CD4-positive, alpha-beta T cell treated with Interferon gamma for 1 hour (primary cell): ENCODE measurements around the gene CD180.
A peak's percentile ranks its signal among the peaks of the same experiment; 100 is the strongest.
"Not testable (repeated sequence)": the region's sequence is repeated elsewhere in the genome, so short reads cannot be mapped to it uniquely, and the experiment has no call there.

Experiments
- DNase-seq: peaks from one replicate; pipeline ENCODE4 v3.0.0-alpha.2; 2020

The CD180 gene

GRCh38 chr5:67187006-67187715 is 9.4 kb downstream of the CD180 start:
- DNase-seq, result peak; percentile 22

- DNase-seq, result no peak
Measured at GRCh38 chr5:67183859-67184258, 12.7 kb downstream of the CD180 start.

DNA sequence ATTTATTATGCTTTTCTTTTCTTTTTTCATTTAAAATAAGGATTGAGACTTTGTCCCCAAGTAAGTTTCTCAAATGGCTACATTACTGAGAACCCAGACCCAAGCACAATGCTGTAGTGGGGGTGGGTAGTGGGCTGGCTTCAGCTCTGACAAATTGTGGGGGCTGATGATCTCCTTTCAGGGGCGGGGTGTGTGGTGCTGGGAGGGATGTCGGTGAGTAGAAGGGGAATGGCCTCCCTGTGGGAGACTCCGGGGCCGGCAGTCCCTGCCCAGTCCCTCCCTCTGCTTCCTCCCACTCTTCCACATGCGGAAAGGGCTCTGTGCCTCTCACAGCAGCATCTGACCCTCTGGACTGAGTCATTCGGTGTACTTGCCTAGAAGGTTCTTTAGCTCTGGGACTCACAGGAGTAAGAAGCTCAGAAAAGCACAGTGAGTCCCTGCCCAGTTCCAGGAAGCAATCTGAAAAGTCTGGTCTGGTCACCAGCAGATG is 14.3 kb downstream of the CD180 start:
- DNase-seq, result peak; percentile 21

GRCh38 chr5:67181648-67182221 is 14.9 kb downstream of the CD180 start:
- peak; percentile 28 for DNase-seq

DNA sequence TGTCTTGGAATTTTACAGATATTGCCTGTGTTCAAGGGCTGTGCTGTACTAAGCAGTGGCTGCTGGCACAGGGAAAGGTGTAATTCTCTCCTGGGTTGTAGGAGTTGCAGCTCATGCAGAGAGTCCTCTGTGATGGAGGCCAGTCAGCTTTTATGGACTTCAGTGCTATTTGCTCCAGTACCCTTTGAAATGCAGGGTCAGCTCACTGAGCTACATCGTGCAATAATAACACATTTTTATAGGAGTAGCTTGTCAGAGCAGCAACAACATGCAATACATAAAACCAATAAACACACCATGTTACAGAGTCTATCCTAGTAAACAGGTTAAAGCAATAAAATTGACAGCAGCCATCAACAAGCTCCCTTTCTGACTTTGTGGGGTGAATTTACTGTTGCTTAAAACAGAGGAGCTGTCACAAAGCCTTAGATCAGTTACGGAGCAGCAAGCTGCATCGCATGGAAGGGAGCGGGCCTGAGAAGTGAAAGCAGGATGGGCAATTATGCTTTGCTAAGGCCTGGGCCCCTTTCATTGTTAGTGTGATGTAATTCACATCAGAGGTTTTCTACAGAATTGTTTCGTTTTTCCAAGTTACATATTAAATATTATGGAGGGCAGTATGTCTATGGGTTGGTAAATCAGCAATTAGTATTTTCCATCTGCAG is 16.8 kb downstream of the CD180 start:
- DNase-seq, result no peak

DNA sequence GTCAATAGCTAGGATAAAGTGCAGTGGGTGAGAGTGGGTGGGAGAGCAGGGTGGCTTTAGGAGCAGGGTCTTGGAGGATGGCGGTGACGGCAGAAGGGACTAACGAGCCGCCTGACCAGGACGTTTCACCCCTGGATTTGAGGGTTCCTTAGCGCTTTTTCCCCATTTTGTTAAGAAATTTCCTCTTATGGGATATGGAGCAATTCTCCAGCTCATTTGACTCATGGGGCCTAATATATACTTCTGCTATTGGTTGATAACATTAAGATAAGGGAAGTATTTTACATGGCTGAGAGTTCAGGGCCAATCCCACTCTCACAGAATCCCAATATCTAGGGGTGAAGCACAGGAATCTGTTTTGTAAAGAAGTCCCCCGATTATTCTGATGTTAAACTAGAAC is 17.6 kb downstream of the CD180 start:
- DNase-seq, result no peak

GRCh38 chr5:67178085-67178484 is 18.5 kb downstream of the CD180 start:
- no peak for DNase-seq

DNA sequence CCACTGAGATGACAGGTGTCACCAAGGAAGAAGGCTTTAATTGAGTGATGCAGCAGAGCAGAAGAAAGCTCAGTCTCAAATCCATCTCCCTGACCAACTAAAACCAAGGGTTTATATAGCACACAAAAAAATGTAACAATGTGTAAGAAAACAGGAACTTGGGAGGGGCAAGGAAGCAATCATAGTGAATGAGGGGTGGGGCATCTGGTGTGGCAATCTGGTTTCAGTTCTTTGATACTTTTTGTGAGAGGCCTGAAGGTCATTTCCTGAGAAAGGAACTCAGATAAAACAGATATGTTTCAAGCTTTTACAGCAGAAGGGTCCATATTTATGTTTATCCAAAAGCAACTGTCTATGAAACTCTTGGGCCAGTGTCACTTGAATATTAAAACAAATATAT is 19.7 kb downstream of the CD180 start:
- peak; percentile 44 for DNase-seq

DNA sequence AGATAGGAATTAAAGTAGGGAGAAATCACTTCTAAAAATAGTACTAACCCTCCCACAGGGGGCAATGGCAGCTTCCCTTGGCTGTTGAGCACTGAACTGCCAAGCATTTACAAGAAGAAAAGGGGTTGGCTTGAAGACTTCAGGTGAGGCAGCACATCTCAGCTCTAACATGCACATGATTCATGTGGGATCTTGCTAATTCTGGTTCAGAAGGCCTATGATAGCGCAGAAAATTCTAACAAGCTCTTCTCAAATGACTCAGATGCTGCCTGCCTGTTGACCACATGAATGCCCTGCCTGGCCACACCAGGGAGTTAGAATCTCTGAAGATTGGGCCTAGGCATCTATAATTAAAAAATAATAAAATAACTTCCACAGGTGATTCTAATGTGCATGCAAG is 22.6 kb downstream of the CD180 start:
- no peak for DNase-seq

DNA sequence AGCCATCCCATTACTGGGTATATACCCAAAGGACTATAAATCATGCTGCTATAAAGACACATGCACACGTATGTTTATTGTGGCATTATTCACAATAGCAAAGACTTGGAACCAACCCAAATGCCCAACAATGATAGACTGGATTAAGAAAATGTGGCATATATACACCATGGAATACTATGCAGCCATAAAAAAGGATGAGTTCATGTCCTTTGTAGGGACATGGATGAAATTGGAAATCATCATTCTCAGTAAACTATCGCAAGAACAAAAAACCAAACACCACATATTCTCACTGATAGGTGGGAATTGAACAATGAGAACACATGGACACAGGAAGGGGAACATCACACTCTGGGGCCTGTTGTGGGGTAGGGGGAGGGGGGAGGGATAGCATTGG is 23.2 kb downstream of the CD180 start:
- DNase-seq, result not testable (repeated sequence)

GRCh38 chr5:67170767-67171166 is 25.8 kb downstream of the CD180 start:
- no peak for DNase-seq

DNA sequence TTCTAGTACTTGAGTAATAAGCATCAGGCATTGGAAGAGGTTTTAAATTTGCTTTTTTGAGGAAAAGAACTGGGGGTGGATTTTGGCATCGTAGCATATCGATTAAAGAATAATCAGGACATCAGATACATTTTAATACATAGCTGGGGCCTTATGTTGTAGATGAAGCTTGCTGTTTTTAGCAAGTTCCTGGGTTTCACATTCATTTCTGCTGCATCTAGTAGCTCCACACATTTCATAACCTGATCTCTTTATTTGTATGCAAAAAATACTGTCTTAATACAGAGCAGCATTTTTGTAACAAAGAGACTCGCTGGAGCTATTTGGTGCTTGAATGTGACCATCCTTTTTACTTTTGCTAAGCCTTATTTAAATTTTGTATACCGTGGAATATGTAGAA is 28.5 kb downstream of the CD180 start:
- no peak for DNase-seq

DNA sequence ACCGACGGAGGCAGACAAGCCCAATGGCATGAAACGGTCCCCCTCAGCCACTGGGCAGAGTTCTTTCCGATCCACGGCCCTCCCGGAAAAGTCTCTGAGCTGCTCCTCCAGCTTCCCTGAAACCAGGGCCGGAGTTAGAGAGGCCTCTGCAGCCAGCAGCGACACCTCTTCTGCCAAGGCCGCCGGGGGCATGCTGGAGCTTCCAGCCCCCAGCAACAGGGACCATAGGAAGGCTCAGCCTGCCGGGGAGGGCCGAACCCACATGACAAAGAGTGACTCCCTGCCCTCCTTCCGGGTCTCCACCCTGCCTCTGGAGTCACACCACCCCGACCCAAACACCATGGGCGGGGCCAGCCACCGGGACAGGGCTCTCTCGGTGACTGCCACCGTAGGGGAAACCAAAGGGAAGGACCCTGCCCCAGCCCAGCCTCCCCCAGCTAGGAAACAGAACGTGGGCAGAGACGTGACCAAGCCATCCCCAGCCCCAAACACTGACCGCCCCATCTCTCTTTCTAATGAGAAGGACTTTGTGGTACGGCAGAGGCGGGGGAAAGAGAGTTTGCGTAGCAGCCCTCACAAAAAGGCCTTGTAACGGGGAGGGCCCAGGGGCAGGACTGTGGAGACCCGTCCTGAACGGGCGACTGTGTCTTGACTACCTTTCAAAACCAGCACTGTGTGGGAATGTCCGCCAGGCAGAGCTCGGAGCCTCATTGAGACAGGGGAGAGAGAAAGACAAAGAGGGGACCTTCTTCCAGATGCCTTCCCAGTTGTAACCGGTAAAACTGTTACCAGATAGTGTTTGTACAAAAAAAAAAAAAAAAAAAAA is 29.9 kb downstream of the CD180 start:
- DNase-seq, result peak; percentile 74

- peak; percentile 81 for DNase-seq
Measured at GRCh38 chr5:67165526-67166459, 30.8 kb downstream of the CD180 start.

GRCh38 chr5:67164856-67165525 is 31.6 kb downstream of the CD180 start:
- no peak for DNase-seq

- DNase-seq, result no peak
Measured at GRCh38 chr5:67163863-67164595, 32.6 kb downstream of the CD180 start.

DNA sequence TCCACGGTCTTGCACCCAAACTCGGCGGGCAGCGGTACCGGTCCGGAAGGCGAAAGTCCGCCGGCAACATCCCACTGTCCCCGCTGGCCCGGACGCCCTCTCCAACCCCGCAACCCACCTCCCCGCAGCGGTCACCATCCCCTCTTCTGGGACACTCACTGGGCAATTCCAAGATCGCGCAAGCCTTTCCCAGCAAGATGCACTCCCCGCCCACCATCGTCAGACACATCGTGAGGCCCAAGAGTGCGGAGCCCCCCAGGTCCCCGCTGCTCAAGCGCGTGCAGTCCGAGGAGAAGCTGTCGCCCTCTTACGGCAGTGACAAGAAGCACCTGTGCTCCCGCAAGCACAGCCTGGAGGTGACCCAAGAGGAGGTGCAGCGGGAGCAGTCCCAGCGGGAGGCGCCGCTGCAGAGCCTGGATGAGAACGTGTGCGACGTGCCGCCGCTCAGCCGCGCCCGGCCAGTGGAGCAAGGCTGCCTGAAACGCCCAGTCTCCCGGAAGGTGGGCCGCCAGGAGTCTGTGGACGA is 33.3 kb downstream of the CD180 start:
- no peak for DNase-seq

DNA sequence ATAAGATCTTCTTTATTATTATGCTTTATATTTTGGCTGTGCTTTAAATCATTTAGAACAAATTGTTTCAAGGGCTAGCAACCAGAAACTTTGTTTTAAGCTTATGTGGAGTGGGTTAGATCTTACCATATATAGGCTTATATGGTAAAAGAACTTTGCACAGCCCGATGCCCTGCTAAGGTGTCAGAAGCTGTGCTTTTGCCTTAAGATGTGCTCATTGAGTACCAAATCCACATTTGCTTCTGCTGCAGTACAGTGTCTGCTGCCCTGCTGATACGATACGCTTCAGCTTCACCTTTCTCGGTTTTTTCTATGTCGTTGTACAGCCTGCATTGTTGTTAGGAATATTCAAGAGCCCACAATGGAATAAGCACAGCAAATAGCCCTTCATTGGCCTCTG is 34.8 kb downstream of the CD180 start:
- DNase-seq, result no peak

- peak; percentile 18 for DNase-seq
Measured at GRCh38 chr5:67160985-67161384, 35.6 kb downstream of the CD180 start.

DNA sequence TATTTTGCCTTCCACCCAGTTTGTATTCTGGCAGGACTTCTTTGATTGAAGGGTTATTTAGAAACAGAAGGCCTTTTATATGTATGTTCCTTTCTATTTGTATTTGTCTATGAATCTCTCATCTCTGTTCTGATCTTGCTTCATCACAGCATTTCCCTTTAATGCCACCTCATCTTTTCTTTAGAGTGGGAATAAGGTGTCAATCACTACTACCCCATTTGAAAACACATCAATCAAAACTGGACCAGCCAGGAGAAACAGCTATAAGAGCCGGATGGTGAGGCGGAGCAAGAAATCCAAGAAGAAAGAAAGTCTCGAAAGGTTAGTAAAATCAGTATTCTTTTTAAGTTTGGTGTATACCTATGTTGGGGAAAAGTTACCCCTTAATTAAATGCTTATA is 36.3 kb downstream of the CD180 start:
- DNase-seq, result no peak
